ENCODE measurements around the gene ATP8A2.

ATP8A2 gene

GRCh38 chr13:25702386-25702785 lies 330.6 kb downstream of the ATP8A2 start:
- Histone ChIP-seq H3K4me3 (no peak overlapping the region), H3K27ac (no peak overlapping the region), H3K9me3 (no peaks in the 10 kb centered on the region), H3K27me3 (no peaks in the 10 kb centered on the region), H3K36me3 (no peaks in the 10 kb centered on the region), H3K4me1 (no peaks in the 10 kb centered on the region)
- intact Hi-C loops (cut with DNase I; ENCODE audit: low total_unique reads): no loop called here
- DNase-seq: no peak
- no peak for TF ChIP-seq CTCF (IDR thresholded peaks at IDR 0.05)

- H3K27me3 ChIP-seq: no peaks in the 10 kb centered on the region
- H3K27ac ChIP-seq: no peak overlapping the region
- TF ChIP-seq CTCF (IDR thresholded peaks at IDR 0.05): no peak
- intact Hi-C loops (cut with DNase I; ENCODE audit: low total_unique reads): no loop called here
- H3K36me3 ChIP-seq: no peaks in the 10 kb centered on the region
- peaks cover 0 to 4% (median 0%) of the 10 kb centered on the region in 4 donors for H3K4me1 ChIP-seq
- no peaks in the 10 kb centered on the region for H3K9me3 ChIP-seq
- no peak overlapping the region for H3K4me3 ChIP-seq
- DNase-seq: no peak
These were observed 336.0 kb downstream of the ATP8A2 start for GRCh38 chr13:25707726-25708125.

GRCh38 chr13:25708268-25708667 lies 336.5 kb downstream of the ATP8A2 start:
- peaks cover 0 to 4% (median 0%) of the 10 kb centered on the region in 4 donors for H3K4me1 ChIP-seq
- H3K36me3 ChIP-seq: no peaks in the 10 kb centered on the region
- DNase-seq: no peak
- H3K27ac ChIP-seq: no peak overlapping the region
- no peak overlapping the region for H3K4me3 ChIP-seq
- no peaks in the 10 kb centered on the region for H3K27me3 ChIP-seq
- intact Hi-C loops (cut with DNase I; ENCODE audit: low total_unique reads): no loop called here
- TF ChIP-seq CTCF (IDR thresholded peaks at IDR 0.05): no peak
- no peaks in the 10 kb centered on the region for H3K9me3 ChIP-seq

GRCh38 chr13:25709088-25709487 lies 337.3 kb downstream of the ATP8A2 start:
- Histone ChIP-seq H3K4me1 (peaks cover 0 to 4% (median 0%) of the 10 kb centered on the region in 4 donors), H3K27me3 (no peaks in the 10 kb centered on the region), H3K9me3 (no peaks in the 10 kb centered on the region), H3K4me3 (no peak overlapping the region), H3K27ac (no peak overlapping the region), H3K36me3 (no peaks in the 10 kb centered on the region)
- no peak for DNase-seq
- intact Hi-C loops (cut with DNase I; ENCODE audit: low total_unique reads): no loop called here
- no peak for TF ChIP-seq CTCF (IDR thresholded peaks at IDR 0.05)

- Histone ChIP-seq H3K36me3 (no peaks in the 10 kb centered on the region), H3K4me3 (no peak overlapping the region), H3K27ac (no peak overlapping the region), H3K27me3 (no peaks in the 10 kb centered on the region), H3K4me1 (no peaks in the 10 kb centered on the region), H3K9me3 (no peaks in the 10 kb centered on the region)
- intact Hi-C loops (cut with DNase I; ENCODE audit: low total_unique reads): no loop called here
- DNase-seq: no peak
- TF ChIP-seq CTCF (IDR thresholded peaks at IDR 0.05): no peak
These were observed 344.0 kb downstream of the ATP8A2 start for GRCh38 chr13:25715760-25716159.

GRCh38 chr13:25717666-25718197 lies 346.0 kb downstream of the ATP8A2 start:
- no peak for TF ChIP-seq CTCF (IDR thresholded peaks at IDR 0.05)
- Histone ChIP-seq H3K27ac (no peak overlapping the region), H3K36me3 (no peaks in the 10 kb centered on the region), H3K9me3 (no peaks in the 10 kb centered on the region), H3K27me3 (no peaks in the 10 kb centered on the region), H3K4me3 (no peak overlapping the region), H3K4me1 (no peaks in the 10 kb centered on the region)
- no peak for DNase-seq
- intact Hi-C loops (cut with DNase I; ENCODE audit: low total_unique reads): no loop called here

Measured in tibial artery (tissue), 4 donors.